Measurements from ENCODE around the gene ACAA2.
"Not testable (repeated sequence)": the region's sequence is repeated elsewhere in the genome, so short reads cannot be mapped to it uniquely, and the experiment has no call there.

DNA sequence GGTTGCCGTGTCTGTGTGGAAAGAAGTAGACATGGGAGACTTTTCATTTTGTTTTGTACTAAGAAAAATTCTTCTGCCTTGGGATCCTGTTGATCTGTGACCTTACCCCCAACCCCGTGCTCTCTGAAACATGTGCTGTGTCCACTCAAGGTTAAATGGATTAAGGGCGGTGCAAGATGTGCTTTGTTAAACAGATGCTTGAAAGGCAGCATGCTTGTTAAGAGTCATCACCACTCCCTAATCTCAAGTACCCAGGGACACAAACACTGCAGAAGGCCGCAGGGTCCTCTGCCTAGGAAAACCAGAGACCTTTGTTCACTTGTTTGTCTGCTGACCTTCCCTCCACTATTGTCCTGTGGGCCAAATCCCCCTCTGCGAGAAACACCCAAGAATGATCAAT lies 12.8 kb downstream of the ACAA2 start:
- TF ChIP-seq, protein P1, sequence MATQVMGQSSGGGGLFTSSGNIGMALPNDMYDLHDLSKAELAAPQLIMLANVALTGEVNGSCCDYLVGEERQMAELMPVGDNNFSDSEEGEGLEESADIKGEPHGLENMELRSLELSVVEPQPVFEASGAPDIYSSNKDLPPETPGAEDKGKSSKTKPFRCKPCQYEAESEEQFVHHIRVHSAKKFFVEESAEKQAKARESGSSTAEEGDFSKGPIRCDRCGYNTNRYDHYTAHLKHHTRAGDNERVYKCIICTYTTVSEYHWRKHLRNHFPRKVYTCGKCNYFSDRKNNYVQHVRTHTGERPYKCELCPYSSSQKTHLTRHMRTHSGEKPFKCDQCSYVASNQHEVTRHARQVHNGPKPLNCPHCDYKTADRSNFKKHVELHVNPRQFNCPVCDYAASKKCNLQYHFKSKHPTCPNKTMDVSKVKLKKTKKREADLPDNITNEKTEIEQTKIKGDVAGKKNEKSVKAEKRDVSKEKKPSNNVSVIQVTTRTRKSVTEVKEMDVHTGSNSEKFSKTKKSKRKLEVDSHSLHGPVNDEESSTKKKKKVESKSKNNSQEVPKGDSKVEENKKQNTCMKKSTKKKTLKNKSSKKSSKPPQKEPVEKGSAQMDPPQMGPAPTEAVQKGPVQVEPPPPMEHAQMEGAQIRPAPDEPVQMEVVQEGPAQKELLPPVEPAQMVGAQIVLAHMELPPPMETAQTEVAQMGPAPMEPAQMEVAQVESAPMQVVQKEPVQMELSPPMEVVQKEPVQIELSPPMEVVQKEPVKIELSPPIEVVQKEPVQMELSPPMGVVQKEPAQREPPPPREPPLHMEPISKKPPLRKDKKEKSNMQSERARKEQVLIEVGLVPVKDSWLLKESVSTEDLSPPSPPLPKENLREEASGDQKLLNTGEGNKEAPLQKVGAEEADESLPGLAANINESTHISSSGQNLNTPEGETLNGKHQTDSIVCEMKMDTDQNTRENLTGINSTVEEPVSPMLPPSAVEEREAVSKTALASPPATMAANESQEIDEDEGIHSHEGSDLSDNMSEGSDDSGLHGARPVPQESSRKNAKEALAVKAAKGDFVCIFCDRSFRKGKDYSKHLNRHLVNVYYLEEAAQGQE (IDR thresholded peaks at IDR 0.05; ENCODE audit: insufficient read depth in 1 of 2, low read depth in 2 of 2, low read length in 1 of 2): not testable (repeated sequence)
- TF ChIP-seq, protein P2, sequence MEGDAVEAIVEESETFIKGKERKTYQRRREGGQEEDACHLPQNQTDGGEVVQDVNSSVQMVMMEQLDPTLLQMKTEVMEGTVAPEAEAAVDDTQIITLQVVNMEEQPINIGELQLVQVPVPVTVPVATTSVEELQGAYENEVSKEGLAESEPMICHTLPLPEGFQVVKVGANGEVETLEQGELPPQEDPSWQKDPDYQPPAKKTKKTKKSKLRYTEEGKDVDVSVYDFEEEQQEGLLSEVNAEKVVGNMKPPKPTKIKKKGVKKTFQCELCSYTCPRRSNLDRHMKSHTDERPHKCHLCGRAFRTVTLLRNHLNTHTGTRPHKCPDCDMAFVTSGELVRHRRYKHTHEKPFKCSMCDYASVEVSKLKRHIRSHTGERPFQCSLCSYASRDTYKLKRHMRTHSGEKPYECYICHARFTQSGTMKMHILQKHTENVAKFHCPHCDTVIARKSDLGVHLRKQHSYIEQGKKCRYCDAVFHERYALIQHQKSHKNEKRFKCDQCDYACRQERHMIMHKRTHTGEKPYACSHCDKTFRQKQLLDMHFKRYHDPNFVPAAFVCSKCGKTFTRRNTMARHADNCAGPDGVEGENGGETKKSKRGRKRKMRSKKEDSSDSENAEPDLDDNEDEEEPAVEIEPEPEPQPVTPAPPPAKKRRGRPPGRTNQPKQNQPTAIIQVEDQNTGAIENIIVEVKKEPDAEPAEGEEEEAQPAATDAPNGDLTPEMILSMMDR (IDR thresholded peaks at IDR 0.05): not testable (repeated sequence)
- TF ChIP-seq TCF7L2, POLR2AphosphoS5 (IDR thresholded peaks at IDR 0.05; ENCODE audit: low read depth, low read length): not testable (repeated sequence)
